HFF-Myc (cell line): ENCODE data around the gene ARHGDIA.

ENCODE experiments used
- DNase-seq: peaks from one replicate; pipeline ENCODE4 v3.0.0-alpha.2; 2011; ENCODE audit warnings: low read depth; ENCODE audit errors: extremely low read depth
- H3K4me3 ChIP-seq: replicated peaks from 2 replicates; pipeline ENCODE4 v1.5.1; 2011; ENCODE audit warnings: low read depth, mild to moderate bottlenecking, control low read depth, low read length
- CTCF ChIP-seq: IDR thresholded peaks from 2 replicates; pipeline ENCODE4 v1.5.1; 2012; ENCODE audit warnings: mild to moderate bottlenecking, low read depth, low read length, control low read depth; ENCODE audit errors: missing control alignments

Gene ARHGDIA

GRCh38 chr17:81913394-81914102 is 42.4 kb upstream of the ARHGDIA start:
- DNase-seq: no peak
- TF ChIP-seq CTCF: no peak
- H3K4me3 ChIP-seq: no peak overlapping the region

DNA sequence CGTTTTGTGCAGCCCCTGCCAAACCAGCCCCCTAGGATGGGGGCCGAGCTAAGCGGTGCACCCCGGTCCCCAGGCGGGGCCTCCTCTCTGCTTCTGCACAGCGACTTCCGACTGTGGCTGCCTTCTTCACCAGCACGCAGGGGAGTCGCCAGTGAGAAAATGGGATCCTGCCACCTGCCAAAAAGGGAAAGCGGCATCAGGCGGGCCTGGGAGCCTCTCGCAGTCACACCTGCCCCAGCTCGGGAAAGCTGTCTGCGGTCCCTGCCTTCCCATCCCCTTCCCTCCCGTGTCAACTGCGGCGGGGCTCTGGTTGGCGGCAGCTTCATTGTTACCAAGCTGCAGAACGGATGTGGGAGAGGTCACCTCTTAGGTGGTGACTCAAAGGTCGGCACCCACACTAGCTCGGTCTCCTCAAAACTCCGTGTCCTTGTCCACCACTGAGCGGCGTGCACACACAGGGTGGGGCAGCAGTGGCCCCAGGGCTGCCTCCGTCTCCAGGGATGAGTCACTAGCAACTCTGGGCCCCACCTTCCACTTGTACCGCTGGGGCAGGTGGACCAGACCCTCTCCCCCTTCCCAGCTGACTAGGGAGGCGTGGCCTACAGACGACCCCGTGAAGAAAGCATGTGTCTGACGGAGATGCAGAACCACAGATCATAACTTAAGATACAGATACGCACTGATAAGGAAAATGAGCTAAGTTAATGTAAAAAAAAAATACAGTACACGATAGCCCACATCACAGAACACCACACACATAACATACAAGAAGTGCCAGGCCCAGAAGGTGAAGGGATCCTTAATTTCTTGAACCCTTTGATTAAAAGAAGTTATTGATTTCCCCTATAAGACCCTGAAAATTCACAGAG is 41.5 kb upstream of the ARHGDIA start:
- no peak for DNase-seq
- H3K4me3 ChIP-seq: no peak overlapping the region
- TF ChIP-seq CTCF: no peak

GRCh38 chr17:81911969-81912368 is 40.8 kb upstream of the ARHGDIA start:
- no peak for TF ChIP-seq CTCF
- H3K4me3 ChIP-seq: no peak overlapping the region

DNA sequence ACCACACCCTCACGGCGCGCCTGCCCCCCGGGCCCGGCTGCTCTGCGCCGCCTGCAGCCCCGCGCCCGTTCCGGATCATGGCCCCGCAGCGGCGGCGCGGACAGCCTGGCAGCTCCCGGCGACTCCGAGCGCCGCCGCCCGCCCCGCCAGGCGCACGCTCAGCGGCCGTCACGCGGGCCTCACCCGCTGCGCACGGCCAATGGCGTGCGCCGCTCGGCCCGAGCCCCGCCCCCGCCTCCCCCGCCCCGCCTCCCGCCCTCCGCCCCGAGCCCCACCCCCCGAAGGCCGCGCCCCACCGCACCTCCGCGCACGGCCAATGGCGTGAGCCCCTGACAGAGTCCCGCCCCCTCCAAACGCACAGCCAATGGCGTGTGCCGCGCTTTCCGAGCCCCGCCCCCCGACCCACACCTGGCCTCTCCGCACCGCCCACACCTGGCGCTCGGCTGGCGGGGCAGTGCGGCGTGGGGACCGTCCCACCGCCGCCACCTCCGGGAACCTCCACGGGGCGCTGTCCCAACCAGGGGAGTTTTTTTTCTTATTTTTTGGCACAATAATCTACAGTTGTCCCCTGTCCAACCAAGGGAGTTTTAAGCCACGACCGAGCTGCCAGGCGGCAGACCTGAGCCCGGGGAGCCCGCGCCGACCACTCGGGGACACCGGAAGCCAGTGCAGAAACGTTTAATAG is 40.3 kb upstream of the ARHGDIA start, which contains the start of gene PCYT2:
TSS of gene PCYT2 (minus strand) at position 123 of the 685 bp plus-strand sequence. CDS start at position 79, 44 bp downstream.
- TF ChIP-seq CTCF: no peak
- DNase-seq: no peak
- H3K4me3 ChIP-seq: peak within 1 kb of the TSS; percentile 70

More at GRCh38 chr17:81911969-81912368, 40.8 kb upstream of the ARHGDIA start:
- no peak for DNase-seq

DNA sequence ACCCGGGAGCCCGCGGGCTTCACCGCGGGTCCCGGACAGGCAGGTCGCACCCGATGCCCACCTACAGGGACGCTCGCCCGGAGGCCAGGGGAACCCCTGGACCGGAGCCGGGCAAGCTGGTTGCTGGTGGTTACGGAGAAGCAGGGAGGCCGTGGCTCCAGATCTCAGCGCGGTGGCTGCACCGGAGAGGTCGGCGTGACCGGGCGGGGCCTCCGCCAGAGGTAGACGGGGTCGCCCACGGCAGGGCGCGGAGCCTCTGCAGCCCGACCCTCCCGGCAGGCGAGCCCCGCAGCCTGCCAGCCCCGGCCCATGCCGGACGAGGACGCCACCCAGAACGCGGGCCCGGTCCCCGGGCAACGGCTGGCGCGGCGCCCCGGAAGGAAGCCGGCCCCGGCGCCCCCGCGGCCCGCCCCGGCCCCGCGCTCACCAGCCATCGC is 39.7 kb upstream of the ARHGDIA start:
- TF ChIP-seq CTCF: no peak
- no peak for DNase-seq
- H3K4me3 ChIP-seq: peak overlapping the region; percentile 70

DNA sequence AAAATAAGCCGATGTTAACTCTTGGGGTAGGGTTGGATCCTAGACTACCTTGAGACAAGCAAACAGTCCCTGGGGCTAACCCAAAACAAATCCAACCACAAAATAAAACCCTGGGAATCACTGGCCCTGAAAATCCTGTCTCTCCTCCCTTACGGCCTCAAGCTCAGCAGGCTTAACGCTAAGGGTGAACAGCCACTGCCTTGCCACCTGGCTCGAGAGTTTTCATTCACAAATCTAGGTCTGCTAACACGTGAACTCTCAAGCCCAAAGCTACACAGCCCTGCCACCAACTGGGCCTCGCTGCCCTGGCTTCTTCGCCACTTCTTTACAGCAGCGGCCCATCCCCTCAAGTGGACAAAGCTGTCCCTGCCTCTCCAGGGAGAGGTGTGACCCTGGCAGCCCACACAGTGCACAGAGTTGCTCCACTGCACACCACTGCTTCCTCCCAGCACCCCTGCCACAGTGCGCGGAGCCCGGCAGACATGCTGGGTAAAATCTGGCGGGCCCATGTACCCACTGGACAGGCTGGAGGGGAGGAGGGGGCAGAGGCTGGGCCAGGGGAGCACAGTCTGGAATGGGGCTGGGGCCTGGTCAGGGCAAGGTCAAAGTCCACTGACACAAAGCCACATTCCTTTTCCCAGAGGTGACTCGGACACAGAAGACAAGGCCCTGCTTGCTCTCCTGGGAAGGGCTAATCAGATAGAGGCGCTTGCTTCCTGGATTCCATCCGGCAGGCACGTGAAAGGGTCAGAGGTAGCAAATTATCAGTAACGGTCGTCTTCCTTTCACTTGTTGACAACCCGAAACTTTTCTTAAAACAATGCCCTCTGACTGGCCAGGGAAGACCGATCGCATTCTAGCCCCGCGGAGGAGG is 39.1 kb upstream of the ARHGDIA start:
- no peak for DNase-seq
- no peak for TF ChIP-seq CTCF
- H3K4me3 ChIP-seq: peak overlapping the region; percentile 70
